ENCODE results near the gene SOS1.
"Not testable (repeated sequence)": the region's sequence is repeated elsewhere in the genome, so short reads cannot be mapped to it uniquely, and the experiment has no call there.

The SOS1 gene

DNA sequence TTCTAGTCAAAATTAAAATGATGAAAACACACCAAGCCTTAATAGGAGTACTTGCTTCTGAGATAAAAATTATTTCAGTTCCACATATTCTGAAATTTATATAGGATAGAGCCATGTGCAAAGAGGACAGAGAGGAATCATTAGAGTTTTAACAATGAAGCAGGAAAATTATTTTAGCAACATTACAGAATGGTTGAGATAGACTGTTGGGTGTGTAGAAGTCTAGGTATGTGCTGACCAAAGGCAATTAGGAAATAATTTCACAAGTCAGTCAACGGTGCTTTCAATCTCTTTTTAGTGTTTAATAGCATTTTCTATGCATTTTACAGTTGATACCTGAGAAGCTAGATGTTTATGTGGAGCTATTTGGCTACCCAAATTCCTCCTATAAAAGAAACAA lies 25.2 kb downstream of the SOS1 start:
- DNase-seq = no peak

DNA sequence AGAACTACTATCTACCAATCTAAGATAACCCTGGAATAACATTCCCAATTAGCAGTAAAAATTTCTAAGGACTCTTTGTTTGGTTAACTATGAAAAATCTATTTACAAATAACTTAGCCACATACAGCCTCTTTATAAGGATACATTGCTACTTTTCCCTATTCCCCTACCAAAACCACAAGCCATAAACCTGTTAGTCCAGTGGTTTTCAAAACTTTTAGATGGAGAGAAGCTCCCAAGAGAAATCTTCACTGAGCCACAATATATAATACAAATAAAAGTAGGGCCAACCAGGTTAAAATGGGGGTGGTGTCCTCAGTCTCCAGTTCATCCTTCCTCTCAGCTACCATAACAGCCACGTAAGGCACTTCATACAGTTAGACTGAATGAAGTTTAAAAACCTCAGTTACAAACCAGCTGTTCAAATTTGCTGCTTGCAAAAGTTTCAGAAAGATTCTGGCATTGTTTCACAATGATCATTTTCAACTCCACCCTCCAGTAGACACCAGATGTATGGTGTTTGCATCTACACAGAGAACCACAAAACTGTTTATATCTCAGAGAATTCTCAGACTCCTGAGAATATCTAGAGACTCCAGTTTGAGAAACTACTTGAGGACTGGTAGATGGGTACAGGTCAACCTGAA lies 26.0 kb downstream of the SOS1 start:
- no peak for DNase-seq

DNA sequence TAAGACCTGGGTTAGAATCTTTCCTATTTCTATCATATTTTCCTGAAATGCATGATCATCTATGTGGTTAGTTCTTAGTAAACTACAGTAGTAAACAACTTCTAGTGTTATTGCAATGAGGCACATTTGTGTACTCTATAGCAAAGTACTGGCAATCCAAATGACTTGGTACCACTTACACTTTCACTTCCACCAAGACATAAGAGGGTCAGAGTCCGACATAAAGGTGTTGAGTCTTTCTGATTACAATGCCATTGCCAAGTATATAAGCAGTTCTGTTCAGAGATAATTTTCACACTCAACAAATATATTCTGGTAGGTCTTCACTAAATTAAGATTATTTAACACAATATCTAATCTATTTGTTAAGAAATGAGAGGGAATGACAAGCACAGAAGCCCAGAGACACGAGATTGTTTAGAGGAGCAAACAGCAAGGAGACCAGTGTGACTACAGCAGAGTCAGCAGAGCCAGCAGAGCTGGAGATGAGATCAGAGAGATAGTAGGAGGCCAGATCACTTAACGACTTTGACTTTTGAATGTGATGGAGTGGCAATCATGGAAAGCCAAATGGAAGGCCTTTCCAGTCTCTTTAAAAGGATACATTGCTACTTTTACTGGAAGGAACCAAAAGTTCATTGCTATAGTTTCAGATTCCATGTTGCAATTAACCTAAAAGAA lies 27.5 kb downstream of the SOS1 start:
- no peak for DNase-seq

DNA sequence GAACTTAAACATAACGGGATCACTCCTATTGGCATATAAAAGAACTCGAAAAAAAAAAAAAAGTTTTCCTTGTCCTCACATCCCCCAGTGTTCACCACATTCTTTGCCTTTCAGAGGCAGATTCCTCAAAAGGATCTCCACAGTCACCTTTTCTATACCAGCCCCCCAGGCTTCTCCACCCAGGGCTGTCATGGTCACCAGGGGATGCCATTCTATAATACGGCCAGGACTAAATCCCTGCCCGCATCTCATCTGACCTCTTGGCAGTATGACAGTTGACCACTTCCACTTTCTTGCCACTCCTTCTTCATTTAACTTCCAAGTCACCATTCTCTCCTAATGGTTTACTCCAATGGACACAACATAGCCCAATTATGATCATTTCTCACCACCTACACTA lies 29.3 kb downstream of the SOS1 start:
- no peak for DNase-seq

GRCh38 chr2:39091063-39091462 lies 29.8 kb downstream of the SOS1 start:
- no peak for DNase-seq

DNA sequence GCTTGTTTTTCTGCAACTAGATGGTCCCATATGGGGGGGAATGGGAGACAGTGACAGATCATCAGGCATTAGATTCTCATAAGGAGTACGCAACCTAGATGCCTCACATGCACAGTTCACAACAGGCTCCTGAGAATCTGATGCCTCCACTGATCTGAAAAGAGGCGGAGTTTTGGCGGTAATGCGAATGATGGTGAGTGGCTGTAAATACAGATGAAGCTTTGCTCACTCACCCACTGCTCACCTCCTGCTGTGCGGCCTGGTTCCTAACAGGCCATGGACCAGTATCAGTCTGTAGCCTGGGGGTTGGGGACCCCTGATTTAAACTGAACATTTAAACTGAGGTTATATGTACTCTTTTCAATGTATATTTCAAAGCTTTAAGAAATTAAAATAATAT lies 40.7 kb downstream of the SOS1 start:
- DNase-seq = no peak

DNA sequence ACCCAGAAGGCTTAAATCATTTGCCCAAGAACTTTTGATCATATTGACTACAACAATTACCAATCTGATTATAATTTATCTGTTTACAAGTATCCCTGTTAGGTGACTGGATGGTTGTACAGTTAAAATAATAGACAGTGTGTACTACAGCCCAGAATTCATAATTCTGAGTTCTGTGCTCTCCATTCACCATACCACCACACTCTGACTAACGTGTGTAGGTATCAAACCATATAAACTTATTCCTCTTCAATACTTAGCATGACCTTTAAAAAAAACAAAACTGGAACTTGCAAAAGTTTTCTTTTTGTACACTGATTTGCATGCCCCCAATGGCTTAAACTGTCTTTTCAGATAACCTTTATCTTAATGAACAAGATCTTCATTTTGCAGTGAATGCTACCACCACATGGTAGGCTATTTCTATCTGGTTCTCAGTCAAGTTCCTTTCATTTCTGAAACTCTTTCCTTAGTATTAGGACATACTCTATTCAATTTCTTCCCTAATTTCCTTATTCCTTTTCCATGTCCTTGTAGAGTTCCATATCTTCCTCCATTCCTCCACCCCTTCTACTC lies 50.9 kb downstream of the SOS1 start:
- DNase-seq = no peak

- DNase-seq = no peak
These were observed 51.7 kb downstream of the SOS1 start for GRCh38 chr2:39069136-39069515.

DNA sequence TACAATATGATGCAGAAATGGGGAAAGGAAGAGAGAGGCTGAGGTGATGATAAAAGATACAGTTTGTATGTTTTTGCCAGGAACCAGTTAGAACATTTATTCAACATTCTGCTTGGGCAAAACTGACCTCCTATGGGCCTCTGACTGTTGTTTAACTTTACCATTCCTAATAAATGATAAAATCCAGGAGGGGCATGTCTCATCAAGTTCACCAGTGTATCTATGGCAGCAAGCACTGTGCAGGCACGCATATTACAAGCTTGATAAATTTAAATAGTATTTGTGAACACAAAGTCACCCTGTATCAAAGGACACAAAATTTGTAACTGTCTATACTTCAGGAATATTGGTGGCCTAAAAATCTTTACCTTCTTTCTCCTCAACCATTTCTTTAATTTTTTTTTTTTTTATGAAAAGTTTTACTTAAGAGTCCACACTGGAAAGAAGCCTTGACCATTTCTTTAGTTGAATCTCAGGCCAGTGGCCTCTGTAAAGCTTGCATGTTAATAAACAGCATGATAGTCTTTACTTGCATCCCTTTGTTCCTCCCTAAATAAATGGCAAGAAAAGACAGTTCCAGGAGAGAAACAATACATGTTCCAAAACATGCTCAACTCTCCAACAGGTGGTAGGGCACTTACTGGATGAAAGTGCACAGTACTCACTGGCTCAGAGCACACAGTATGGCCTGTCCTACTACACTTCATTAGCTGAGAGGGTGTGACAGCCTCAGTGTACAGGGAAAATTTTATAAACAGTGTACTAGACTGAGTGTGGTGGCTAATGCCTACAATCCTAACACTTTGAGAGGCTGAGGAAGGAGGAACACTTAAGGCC lies 52.3 kb downstream of the SOS1 start:
- no peak for DNase-seq

GRCh38 chr2:39065616-39066015 lies 55.2 kb downstream of the SOS1 start:
- no peak for DNase-seq

DNA sequence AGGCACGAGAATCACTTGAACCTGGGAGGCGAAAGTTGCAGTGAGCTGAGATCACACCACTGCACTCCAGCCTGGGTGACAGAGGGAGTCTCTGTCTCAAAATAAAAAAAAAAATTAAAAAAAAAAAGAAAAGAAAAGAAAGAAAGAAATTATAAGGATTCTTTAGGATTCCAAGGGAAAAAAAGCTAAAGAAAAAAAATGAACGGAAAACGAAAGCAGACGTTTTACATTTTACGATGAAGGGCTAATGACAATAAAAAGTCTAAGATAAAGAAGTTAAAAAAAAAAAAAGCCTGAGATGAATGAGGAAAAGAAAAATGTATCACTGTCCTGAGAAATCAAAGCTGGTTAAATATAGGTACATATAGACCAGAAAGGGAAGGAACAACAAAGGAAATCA lies 58.5 kb downstream of the SOS1 start:
- no peak for DNase-seq

DNA sequence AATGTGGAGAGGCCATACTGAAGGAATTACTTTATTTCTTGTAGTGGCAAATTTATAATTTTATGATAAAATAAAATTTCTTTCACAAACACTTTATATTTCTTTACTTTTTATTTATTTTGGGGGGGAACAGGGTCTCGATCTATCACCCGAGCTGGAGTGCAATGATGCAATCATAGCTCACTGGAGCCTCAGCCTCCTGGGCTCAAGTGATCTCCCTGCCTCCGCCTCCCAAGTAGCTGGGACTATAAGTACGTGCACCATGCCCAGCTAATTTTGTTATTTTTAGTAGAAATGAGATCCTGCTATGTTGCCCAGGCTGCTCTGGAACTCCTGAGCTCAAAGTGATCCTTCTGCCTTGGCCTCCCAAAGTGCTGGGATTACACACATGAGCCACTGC lies 59.6 kb downstream of the SOS1 start:
- no peak for DNase-seq

- peak; percentile 30 for DNase-seq
These were observed 61.4 kb downstream of the SOS1 start for GRCh38 chr2:39059366-39059952.

- DNase-seq = no peak
These were observed 62.8 kb downstream of the SOS1 start for GRCh38 chr2:39058101-39058500.

- not testable (repeated sequence) for DNase-seq
These were observed 68.2 kb downstream of the SOS1 start for GRCh38 chr2:39052665-39053064.

- DNase-seq = no peak
These were observed 70.7 kb downstream of the SOS1 start for GRCh38 chr2:39050109-39050508.

DNA sequence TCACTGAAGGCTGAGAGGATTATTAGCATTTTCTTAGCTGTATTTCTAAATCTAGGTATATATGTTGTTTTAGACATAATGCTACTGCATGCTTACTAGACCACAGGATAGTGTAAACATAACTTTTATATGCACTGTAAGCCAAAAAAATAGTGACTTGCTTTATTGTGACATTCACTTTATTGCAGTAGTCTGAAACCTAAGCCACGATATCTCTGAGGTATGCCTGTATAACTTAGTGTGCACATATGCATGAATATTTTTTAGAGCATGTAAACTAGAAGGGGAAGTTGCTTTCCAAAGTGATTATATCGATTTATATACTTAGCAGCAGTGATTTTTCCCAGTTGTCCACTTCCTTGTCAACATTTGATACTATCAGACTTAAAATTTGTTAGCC lies 81.8 kb downstream of the SOS1 start:
- DNase-seq = no peak

DNA sequence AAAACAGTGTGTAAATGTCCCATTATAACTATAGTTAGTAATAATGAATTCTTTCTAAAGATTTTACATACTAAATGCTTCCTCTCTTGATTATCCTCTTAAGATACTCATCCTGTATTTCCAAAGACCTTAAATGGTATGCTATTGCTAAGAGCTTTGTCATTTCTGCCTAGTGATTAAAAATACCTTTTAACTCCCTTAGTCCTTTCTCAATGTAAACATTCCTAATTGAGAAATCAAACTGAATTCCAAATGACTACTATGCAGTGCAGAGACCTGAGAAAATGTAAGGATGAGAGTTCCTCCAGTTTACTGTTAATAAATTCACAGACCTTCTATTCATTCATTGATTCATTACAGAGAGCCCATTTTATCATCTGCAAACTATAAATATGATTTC lies 86.9 kb downstream of the SOS1 start:
- DNase-seq = no peak

GRCh38 chr2:39027421-39027820 lies 93.4 kb downstream of the SOS1 start:
- DNase-seq = peak; percentile 9

- no peak for DNase-seq
These were observed 96.0 kb downstream of the SOS1 start for GRCh38 chr2:39024833-39025232.

- DNase-seq = no peak
These were observed 97.2 kb downstream of the SOS1 start for GRCh38 chr2:39023649-39024048.

DNA sequence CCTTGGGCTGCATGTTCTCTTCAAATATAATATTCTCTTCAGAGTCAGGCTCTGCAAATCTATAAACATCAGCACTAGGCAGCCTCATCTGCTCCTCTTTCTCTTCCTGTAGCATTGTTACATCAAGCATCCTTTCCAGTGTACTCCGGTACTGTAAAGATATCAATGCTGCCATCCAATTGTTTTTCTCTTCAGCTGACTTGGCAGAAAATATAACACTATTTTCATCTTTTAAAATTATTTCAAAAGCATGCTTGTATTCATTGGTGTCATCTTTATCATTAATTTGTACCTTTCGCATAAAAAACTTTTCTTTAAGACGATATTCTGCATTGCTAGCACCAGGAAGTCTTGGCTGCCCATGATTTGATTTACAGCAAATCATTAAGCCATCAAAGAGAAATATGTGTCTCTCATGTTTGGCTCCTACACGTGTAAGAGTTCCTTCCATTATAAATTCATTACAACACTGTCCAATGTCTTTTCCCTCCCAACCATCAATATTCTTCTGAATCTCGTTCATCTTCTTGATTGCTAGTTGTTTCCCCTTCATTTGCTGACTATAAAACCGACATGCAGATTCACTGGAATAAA lies 98.1 kb downstream of the SOS1 start:
- no peak for DNase-seq

DNA sequence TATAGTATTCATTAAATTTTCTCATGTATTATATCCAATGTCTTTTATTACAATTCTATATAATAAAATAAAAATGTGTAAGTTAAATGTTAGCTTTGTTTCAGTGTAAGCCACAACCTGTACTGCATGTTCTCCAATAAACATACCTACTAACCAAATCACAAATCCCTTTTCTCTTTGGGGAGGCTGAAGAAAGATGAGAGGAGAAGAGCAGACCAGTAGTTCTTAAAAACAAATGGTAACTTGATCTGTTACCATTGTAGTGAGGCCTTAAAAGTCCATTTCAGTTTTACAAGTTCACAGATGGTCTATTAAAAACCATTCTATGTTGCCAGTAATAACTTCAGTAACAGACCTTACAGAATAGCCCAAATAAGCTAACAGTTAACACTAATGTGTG lies 100.5 kb downstream of the SOS1 start:
- no peak for DNase-seq
